ENCODE measurements around the gene IMP4.

DNA sequence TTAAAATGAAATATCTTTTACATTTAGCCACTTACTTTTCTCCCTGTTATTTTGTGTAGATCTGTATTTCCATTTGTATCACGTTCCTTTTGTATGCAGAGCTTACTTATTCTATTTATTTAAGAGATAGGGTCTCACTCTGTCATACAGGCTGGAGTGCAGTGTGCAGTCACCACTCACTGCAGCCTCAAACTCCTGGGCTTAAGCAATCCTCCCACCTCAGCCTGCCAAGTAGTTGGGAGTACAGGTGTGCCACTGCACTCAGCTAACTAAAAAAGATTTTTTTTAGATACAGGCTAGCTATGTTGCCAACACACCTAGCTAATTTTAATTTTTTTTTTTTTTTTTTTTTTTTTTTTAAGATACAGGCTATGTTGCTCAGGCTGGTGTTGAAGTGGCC is 24.0 kb downstream of the IMP4 start:
- TF ChIP-seq, protein P1, sequence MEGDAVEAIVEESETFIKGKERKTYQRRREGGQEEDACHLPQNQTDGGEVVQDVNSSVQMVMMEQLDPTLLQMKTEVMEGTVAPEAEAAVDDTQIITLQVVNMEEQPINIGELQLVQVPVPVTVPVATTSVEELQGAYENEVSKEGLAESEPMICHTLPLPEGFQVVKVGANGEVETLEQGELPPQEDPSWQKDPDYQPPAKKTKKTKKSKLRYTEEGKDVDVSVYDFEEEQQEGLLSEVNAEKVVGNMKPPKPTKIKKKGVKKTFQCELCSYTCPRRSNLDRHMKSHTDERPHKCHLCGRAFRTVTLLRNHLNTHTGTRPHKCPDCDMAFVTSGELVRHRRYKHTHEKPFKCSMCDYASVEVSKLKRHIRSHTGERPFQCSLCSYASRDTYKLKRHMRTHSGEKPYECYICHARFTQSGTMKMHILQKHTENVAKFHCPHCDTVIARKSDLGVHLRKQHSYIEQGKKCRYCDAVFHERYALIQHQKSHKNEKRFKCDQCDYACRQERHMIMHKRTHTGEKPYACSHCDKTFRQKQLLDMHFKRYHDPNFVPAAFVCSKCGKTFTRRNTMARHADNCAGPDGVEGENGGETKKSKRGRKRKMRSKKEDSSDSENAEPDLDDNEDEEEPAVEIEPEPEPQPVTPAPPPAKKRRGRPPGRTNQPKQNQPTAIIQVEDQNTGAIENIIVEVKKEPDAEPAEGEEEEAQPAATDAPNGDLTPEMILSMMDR (conservative IDR thresholded peaks at IDR 0.05; ENCODE audit: low read depth, low read length), result no peak
- TF ChIP-seq SMC3 (IDR thresholded peaks at IDR 0.05; ENCODE audit: low read depth, low read length), result no peak
- no peak for TF ChIP-seq POLR2A (IDR thresholded peaks at IDR 0.05; ENCODE audit: low read depth, low read length)
- no peak for TF ChIP-seq RFX5 (IDR thresholded peaks at IDR 0.05; ENCODE audit: low read depth, low read length)
